K562 (cell line): ENCODE measurements around the gene GLUL. TPM values are rescaled to one million over a fixed set of nuclear protein-coding genes. Genes with fewer than 3 reads are reported as not detected.

Source experiments
- BRD4 ChIP-seq: fragments of 200-600 bp; sonication (generic); IDR thresholded peaks from 2 replicates; pipeline ENCODE4 v1.6.1; 2017; ENCODE audit warnings: inconsistent platforms
- CBFA2T3 ChIP-seq: fragments of 450-650 bp; IDR thresholded peaks from 2 replicates; pipeline ENCODE4 v1.6.1; 2017
- ETV1 ChIP-seq: fragments of 450-650 bp; conservative IDR thresholded peaks from 2 replicates; pipeline ENCODE4 v1.6.1; 2016; ENCODE audit warnings: missing genetic modification characterization, control low read depth, low read depth, missing compliant biosample characterization
- MTF1 ChIP-seq: fragments of 250-450 bp; sonication (Bioruptor Pico); IDR thresholded peaks from 2 replicates; pipeline ENCODE4 v1.9.0; 2021; ENCODE audit warnings: moderate library complexity, mild to moderate bottlenecking, inconsistent platforms, borderline replicate concordance
- NR2F6 ChIP-seq: fragments of 450-650 bp; formaldehyde crosslinking; IDR thresholded peaks from 2 replicates; pipeline ENCODE4 v1.4.0; 2020; ENCODE audit warnings: mild to moderate bottlenecking
- POLR2AphosphoS5 ChIP-seq: IDR thresholded peaks from 2 replicates; pipeline ENCODE4 v1.6.1; 2011; ENCODE audit warnings: mild to moderate bottlenecking, low read depth, low read length, moderate library complexity; ENCODE audit not compliant: control insufficient read depth, insufficient read depth
- SREBF2 ChIP-seq: sonication (generic); formaldehyde crosslinking; IDR thresholded peaks from 2 replicates; pipeline ENCODE4 v1.4.0; 2020; ENCODE audit warnings: mild to moderate bottlenecking, missing genetic modification reagents
- TFE3 ChIP-seq: fragments of 450-650 bp; formaldehyde crosslinking; IDR thresholded peaks from 2 replicates; pipeline ENCODE4 v1.4.0; 2020; ENCODE audit warnings: mild to moderate bottlenecking, mixed read lengths
- TRIM24 ChIP-seq, 2 experiments: fragments of 450-650 bp; IDR thresholded peaks; 2 replicates each; pipeline ENCODE4 v1.6.1; 2016
- ZNF766 ChIP-seq: fragments of 200-800 bp; sonication (Bioruptor generic); conservative IDR thresholded peaks from 2 replicates; pipeline ENCODE4 v1.6.1; 2016; ENCODE audit warnings: missing genetic modification characterization, missing compliant biosample characterization
- polyA plus RNA-seq, 8 experiments: library from polyadenylated mRNA; depleted of rRNA in 4 of 8; stranded (reverse) in 5 of 8; unstranded in 3 of 8; fragments of >200 nt; fragmentation: Nextera tagmentation in 2 of 8; fragmentation: Illumina TruSeq in 1 of 8; extraction: Ambion mirVana in 2 of 8; extraction: Trizol in 1 of 8; gene quantifications; 2 replicates each; pipeline versions ENCODE4 v1.2.1 to v1.2.3, GENCODE V29; 2011 to 2014; ENCODE audit warnings: inconsistent platforms in 1 of 8, missing spikeins in 1 of 8
- total RNA-seq, 7 experiments: library from RNA; depleted of rRNA in 6 of 7; stranded (reverse); fragments of >200 nt in 6 of 7; fragmentation: Illumina TruSeq in 2 of 7; extraction: Trizol in 2 of 7; gene quantifications; 2 replicates each; pipeline versions ENCODE4 v1.2.1 to v1.2.3, GENCODE V29; 2011 to 2021; ENCODE audit warnings: low replicate concordance in 1 of 7
- TF ChIP-seq, protein P1 (sequence below): fragments of 450-650 bp; formaldehyde crosslinking; IDR thresholded peaks from 2 replicates; pipeline ENCODE4 v1.4.0; 2020; ENCODE audit warnings: mild to moderate bottlenecking, moderate library complexity

GLUL gene
- total and polyA plus RNA-seq, 9 of the 15 experiments (the other 6 are each of a cell fraction or from before 2014, with no cell fraction given): 1,088 to 4,222 (median 1,338) TPM

GRCh38 chr1:182391362-182392049 lies at the start of gene GLUL (continued):
- TF ChIP-seq ZNF766 (CRISPR knock-in tag): 0 out of 2 replicates have a peak, but pooled peaks have one; percentile 34
- peak; percentile 51; the same call in 1 of the 2 replicates for TF ChIP-seq ETV1 (tag)
- TF ChIP-seq MTF1 (CRISPR knock-in tag): no peak
- no peak for TF ChIP-seq CBFA2T3
- TF ChIP-seq POLR2AphosphoS5: peak; percentile 98
- peak; percentile 94 for TF ChIP-seq BRD4
- TF ChIP-seq SREBF2 (CRISPR knock-in tag): no peak
- TF ChIP-seq TFE3: no peak
- TF ChIP-seq NR2F6 (CRISPR knock-in tag): no peak; the same call in 1 of the 2 replicates
- TF ChIP-seq, protein P1, sequence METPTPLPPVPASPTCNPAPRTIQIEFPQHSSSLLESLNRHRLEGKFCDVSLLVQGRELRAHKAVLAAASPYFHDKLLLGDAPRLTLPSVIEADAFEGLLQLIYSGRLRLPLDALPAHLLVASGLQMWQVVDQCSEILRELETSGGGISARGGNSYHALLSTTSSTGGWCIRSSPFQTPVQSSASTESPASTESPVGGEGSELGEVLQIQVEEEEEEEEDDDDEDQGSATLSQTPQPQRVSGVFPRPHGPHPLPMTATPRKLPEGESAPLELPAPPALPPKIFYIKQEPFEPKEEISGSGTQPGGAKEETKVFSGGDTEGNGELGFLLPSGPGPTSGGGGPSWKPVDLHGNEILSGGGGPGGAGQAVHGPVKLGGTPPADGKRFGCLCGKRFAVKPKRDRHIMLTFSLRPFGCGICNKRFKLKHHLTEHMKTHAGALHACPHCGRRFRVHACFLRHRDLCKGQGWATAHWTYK: peak; percentile 73
- peak in 1 of 2 experiments; percentile 74; a peak in 2 of 4 replicates for TF ChIP-seq TRIM24 (IDR thresholded peaks at IDR 0.05)
